Measurements from ENCODE around the gene GZMA.

DNA sequence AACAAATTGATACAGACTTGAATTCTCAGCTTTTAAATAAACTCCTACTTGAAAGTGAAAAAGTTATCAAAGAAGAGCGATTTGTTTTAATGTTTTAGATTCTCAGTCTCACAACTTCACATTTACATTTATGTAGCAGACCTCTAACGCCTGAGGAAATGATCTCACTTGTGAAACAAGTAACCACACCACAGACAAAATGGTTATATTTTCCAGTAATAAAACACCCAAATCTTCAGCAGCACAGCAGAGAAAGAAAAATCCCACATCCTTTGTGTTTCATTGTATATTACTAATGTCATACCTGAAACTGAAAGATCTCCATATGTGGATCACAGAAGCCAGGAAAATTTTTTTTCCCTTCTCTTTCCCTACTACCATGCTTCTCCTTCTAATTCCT, 29.8 kb upstream of the GZMA start:
- no peak for TF ChIP-seq CTCF (conservative IDR thresholded peaks at IDR 0.05 in 1 of 2, IDR thresholded peaks at IDR 0.05 in 1 of 2; ENCODE audit: low read depth in 1 of 2, low read length in 2 of 2)
- TF ChIP-seq EZH2 (IDR thresholded peaks at IDR 0.05; ENCODE audit: low read length, missing control alignments), result no peak

All from fibroblast of lung (primary cell).